ENCODE measurements around the gene MDM2.
A peak's percentile ranks its signal among the peaks of the same experiment; 100 is the strongest.

The MDM2 gene

DNA sequence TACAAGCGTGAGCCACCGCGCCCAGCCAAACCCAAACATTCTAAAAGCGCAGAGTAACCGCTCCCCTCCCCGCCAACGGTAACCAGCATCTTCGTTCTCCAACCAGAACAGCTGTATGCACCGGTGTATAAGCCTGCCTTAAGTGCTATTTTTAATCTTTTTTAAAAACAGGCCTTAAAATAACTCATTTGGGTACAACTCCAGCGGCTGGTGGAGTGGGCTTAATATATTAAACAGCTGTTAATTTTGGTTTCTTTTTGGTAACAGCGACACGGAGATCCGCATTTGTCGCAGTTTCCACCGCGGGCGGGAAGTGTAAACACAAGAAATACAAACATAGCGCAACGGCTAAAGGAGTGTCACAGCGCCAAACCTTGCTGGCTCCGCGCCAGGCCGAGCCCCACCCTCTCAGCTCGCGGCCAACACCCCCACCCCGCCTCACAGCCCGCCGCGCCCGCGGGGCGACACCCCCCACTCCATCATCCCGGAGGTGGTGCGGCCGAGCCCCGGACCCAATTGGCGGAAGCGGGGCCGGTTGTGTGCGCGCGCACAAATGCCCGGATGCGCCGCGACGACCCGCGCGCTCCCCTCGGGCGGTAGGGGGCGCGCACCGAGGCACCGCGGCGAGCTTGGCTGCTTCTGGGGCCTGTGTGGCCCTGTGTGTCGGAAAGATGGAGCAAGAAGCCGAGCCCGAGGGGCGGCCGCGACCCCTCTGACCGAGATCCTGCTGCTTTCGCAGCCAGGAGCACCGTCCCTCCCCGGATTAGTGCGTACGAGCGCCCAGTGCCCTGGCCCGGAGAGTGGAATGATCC, at the start of gene MDM2:
TSS of gene MDM2 (plus strand) at position 602 of the 812 bp plus-strand sequence. CDS start 301 bp downstream, outside the sequence.
- H3K4me1 Mint-ChIP-seq (ENCODE audit: low read depth): peaks cover 40% of the 10 kb centered on the region
- DNase-seq: peak; percentile 95
- H3K9me3 Mint-ChIP-seq: no peaks in the 10 kb centered on the region
- H3K27ac Mint-ChIP-seq: peak within 1 kb of the TSS; percentile 99
- H3K4me3 Mint-ChIP-seq: peak within 1 kb of the TSS; percentile 94
- no peaks in the 10 kb centered on the region for H3K27me3 Mint-ChIP-seq
- H3K36me3 Mint-ChIP-seq (ENCODE audit: low read depth): peaks cover 47% of the 10 kb centered on the region

DNA sequence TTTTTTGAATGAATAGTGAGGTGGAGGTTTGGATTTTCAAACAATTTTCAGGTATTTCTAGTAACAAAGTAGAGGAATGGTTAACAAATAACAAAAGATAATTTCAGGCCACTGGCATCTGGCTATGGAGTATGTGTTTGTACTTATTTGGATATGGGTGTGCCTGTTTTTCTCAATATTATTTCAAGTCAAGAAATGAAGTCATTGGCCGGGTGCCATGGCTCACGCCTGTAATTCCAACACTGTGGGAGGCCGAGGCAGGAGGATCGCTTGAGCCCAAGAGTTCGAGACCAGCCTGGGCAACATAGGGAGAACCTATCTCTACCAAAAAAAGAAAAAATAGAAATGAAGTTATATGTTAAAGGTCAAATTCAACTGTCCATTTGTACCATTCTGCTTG, 48.1 kb upstream of the MDM2 start:
- Mint-ChIP-seq H3K27ac (no peak overlapping the region), H3K9me3 (no peaks in the 10 kb centered on the region), H3K27me3 (no peaks in the 10 kb centered on the region), H3K4me3 (no peak overlapping the region), H3K4me1 (ENCODE audit: low read depth) (no peaks in the 10 kb centered on the region), H3K36me3 (ENCODE audit: low read depth) (peaks cover 65% of the 10 kb centered on the region)
- DNase-seq: no peak

DNA sequence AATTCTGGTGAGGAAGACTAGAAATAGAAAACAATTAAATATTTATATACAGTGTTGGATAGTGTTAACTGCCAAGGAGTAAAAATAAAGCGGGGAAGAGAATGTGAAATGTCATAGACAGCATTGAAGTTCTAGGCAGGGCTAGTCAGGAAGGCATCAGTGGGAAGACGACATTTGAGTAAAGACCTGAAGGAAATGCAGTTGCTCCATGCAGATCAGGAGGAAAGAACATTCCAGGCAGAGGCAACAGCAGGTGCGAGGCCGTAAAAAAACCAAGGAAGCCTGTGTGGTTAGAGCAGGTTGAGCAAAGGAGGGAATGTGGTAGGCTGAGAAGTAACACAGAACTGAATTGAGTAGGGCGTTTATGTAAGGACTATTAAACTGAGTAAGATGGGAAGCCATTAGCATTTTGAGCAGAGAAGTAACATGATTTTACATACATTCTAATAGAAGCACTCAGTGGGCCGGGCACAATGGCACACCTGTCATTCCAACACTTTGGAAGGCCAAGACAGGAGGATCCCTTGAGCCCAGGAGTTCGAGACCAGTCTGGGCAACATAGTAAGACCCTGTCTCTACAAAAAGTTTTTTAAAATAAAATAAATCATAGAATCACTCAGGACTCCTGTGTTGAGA, 47.1 kb upstream of the MDM2 start:
- Mint-ChIP-seq H3K27ac (no peak overlapping the region), H3K4me3 (no peak overlapping the region), H3K9me3 (no peaks in the 10 kb centered on the region), H3K36me3 (ENCODE audit: low read depth) (peaks cover 56% of the 10 kb centered on the region), H3K4me1 (ENCODE audit: low read depth) (no peaks in the 10 kb centered on the region), H3K27me3 (no peaks in the 10 kb centered on the region)
- DNase-seq: no peak

DNA sequence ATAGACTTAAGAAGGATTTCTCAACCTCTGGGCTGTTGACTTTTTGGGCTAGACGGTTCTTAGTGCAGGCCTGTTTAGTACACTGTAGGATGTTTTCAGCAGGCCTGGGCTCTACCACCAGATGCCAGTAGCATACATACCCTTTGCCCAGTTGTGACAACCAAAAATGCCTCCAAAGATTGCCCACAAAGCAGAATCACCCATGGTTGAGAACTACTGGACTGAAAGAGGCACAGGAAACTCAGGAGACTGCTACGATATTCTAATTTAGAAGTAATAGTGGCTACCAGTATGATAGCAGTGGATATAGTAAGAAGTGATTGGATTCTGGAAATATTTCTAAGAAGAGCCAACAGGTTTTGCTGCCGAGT, 46.5 kb upstream of the MDM2 start:
- Mint-ChIP-seq H3K9me3 (no peaks in the 10 kb centered on the region), H3K4me3 (no peak overlapping the region), H3K36me3 (ENCODE audit: low read depth) (peaks cover 51% of the 10 kb centered on the region), H3K27me3 (no peaks in the 10 kb centered on the region), H3K4me1 (ENCODE audit: low read depth) (no peaks in the 10 kb centered on the region), H3K27ac (no peak overlapping the region)
- no peak for DNase-seq

DNA sequence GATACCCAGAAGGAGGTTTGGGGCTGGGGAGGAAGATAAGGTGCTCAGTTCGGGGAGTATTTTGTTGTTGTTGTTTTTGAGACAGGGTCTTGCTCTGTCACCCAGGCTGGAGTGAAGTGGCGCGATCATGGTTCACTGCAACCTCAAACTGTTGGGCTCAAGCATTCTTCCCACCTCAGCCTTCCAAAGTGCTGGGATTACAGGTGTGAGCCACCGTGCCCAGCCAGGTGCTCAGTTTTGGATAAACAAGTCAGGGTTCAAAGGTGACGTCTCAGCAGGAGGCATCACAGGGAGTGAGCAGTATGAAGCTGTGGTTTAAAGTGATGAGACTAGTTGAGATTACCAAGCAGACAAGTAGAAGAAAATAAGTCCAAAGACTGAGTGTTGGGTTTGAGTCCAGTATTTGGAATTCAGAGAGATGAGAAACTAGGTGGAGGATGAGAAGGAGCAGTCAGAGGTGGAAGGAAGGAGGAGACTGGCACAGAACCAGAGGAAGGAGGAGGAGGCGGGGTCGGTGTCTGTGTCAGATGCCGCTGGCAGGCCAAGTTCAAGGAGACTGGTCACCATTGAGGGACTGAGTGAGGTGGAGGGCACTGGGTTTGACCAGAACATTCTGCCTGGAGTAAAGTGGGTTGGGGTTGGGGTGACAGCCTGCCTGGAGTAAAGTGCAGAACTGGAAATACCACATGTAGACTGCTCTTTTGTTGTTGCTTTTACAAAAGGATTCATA, 45.9 kb upstream of the MDM2 start:
- H3K4me3 Mint-ChIP-seq: no peak overlapping the region
- H3K27ac Mint-ChIP-seq: no peak overlapping the region
- no peaks in the 10 kb centered on the region for H3K4me1 Mint-ChIP-seq (ENCODE audit: low read depth)
- H3K36me3 Mint-ChIP-seq (ENCODE audit: low read depth): peaks cover 52% of the 10 kb centered on the region
- DNase-seq: no peak
- H3K9me3 Mint-ChIP-seq: no peaks in the 10 kb centered on the region
- H3K27me3 Mint-ChIP-seq: no peaks in the 10 kb centered on the region

DNA sequence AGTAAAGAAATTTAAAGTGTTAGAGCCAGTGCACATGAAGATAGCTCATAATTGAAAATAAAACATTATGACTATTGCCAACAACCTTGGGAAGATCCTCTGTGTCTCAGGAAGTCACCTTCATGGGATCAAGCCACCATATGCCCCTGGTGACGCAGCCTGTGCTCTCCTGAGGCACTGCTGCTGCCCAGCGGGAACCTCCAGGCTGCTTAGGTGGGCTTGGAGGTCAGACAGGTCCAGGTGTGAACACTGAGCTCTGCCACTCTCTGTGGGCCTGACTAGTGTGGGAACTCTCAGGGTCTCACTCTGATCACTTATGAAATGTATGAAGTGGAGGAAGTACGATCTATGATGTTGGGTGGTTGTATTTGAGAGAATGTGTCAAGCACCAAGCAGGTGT, 45.3 kb upstream of the MDM2 start:
- Mint-ChIP-seq H3K27me3 (no peaks in the 10 kb centered on the region), H3K27ac (no peak overlapping the region), H3K9me3 (no peaks in the 10 kb centered on the region), H3K4me3 (no peak overlapping the region), H3K4me1 (ENCODE audit: low read depth) (no peaks in the 10 kb centered on the region), H3K36me3 (ENCODE audit: low read depth) (peaks cover 53% of the 10 kb centered on the region)
- no peak for DNase-seq

DNA sequence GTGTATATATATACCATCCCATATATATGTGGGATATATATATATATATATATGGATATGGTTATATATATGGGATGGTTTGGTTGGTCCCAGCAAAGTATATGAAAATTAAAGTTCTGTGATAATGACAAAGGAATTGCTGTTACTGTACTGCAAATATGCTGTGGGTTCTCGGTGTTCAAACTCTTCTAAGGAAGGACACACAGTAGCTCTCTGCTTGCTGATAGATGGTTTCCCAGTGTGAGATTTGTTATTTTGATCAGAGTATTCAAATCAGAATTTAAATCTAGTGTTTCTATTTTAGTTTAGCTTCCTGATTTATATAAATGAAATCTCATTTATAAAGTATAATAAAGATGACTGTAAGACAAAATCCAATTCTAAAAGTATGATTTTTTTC, 42.3 kb upstream of the MDM2 start:
- Mint-ChIP-seq H3K27ac (no peak overlapping the region), H3K36me3 (ENCODE audit: low read depth) (peaks cover 39% of the 10 kb centered on the region), H3K4me3 (no peak overlapping the region), H3K9me3 (no peaks in the 10 kb centered on the region), H3K27me3 (no peaks in the 10 kb centered on the region), H3K4me1 (ENCODE audit: low read depth) (no peaks in the 10 kb centered on the region)
- DNase-seq: no peak

DNA sequence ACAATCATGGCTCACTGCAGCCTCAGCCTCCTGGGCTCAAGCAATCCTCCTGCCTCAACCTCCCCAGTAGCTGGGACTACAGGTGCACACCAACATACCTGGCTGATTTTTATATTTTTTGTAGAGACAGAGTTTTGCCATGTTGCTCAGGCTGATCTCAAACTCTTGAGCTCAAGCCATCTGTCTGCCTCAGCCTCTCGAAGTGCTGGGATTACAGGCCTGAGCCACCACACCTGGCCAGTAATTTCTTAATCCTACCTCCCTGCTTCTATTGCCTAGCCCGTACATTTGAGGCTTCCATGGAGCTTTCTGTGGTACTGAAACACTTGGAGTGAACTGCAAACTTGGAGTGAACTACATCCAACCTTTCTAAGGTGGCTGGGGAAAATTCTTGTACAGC, 41.3 kb upstream of the MDM2 start:
- H3K4me1 Mint-ChIP-seq (ENCODE audit: low read depth): no peaks in the 10 kb centered on the region
- H3K4me3 Mint-ChIP-seq: no peak overlapping the region
- no peaks in the 10 kb centered on the region for H3K27me3 Mint-ChIP-seq
- peaks cover 34% of the 10 kb centered on the region for H3K36me3 Mint-ChIP-seq (ENCODE audit: low read depth)
- H3K9me3 Mint-ChIP-seq: no peaks in the 10 kb centered on the region
- no peak for DNase-seq
- no peak overlapping the region for H3K27ac Mint-ChIP-seq

DNA sequence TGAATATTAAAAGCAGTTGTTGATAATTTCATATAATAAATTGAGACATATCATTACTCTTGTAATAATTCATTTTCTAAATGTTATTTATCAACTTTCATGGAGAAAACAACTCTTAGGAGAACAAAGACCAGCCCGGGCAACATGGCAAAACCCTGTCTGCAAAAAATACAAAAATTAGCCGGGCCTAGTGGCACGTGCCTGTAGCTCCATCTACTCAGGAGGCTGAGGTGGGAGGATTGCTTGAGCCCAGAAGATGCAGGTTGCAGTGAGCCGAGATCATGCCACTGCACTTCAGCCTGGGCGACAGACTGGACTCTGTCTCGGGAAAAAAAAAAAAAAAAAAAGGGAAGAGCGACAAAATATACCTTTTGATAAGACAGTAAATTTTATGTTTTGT, 40.8 kb upstream of the MDM2 start:
- Mint-ChIP-seq H3K27ac (no peak overlapping the region), H3K36me3 (ENCODE audit: low read depth) (peaks cover 32% of the 10 kb centered on the region), H3K4me3 (no peak overlapping the region), H3K9me3 (no peaks in the 10 kb centered on the region), H3K27me3 (no peaks in the 10 kb centered on the region), H3K4me1 (ENCODE audit: low read depth) (no peaks in the 10 kb centered on the region)
- DNase-seq: no peak

DNA sequence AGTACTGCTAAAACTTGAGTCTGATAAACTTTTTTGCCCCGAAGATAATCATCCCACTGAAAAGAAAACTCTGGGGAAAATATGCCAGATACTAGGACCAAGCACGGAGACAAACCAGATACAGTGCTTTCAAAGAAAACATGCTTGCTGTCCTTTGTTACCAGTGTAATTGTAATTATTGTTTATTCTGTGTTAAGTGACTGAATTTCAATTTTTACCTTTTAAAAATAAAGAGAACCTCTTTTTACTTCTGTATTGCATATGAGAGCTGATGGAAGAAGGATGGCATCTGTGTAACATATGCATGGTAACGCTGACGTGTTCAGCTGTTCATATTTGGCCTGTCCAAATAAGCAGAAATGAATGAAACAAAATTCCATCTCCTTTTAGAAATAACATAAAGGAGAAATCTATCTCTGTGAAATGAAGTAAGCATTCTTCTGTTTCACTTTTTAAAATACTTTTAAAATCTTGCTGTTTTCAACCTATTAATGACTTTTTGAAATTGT, 39.5 kb upstream of the MDM2 start:
- Mint-ChIP-seq H3K36me3 (ENCODE audit: low read depth) (peaks cover 25% of the 10 kb centered on the region), H3K4me1 (ENCODE audit: low read depth) (peaks cover 12% of the 10 kb centered on the region), H3K27me3 (no peaks in the 10 kb centered on the region), H3K4me3 (no peak overlapping the region), H3K9me3 (no peaks in the 10 kb centered on the region), H3K27ac (no peak overlapping the region)
- no peak for DNase-seq

DNA sequence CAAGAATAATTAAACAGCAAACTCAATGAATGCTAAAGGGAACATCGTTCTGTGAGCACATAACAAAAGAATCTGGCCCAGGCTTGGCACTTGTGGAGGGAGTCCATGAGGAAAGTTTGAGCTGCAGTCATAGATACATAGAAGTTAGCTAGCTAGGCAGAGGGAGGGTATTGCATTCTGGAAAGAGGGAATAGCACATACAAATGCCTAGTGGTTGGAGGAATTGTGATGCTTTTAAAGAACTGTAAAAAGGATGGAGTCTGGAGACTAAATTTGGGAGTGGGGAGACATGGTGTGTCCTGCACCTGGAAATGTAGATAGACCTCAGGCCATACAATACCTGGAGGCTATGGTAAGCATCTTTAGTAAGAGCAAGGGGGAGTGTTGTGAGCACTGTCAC, 38.0 kb upstream of the MDM2 start:
- no peak for DNase-seq
- H3K9me3 Mint-ChIP-seq: no peaks in the 10 kb centered on the region
- H3K27ac Mint-ChIP-seq: no peak overlapping the region
- H3K36me3 Mint-ChIP-seq (ENCODE audit: low read depth): peaks cover 15% of the 10 kb centered on the region
- H3K27me3 Mint-ChIP-seq: no peaks in the 10 kb centered on the region
- peaks cover 17% of the 10 kb centered on the region for H3K4me1 Mint-ChIP-seq (ENCODE audit: low read depth)
- H3K4me3 Mint-ChIP-seq: no peak overlapping the region

DNA sequence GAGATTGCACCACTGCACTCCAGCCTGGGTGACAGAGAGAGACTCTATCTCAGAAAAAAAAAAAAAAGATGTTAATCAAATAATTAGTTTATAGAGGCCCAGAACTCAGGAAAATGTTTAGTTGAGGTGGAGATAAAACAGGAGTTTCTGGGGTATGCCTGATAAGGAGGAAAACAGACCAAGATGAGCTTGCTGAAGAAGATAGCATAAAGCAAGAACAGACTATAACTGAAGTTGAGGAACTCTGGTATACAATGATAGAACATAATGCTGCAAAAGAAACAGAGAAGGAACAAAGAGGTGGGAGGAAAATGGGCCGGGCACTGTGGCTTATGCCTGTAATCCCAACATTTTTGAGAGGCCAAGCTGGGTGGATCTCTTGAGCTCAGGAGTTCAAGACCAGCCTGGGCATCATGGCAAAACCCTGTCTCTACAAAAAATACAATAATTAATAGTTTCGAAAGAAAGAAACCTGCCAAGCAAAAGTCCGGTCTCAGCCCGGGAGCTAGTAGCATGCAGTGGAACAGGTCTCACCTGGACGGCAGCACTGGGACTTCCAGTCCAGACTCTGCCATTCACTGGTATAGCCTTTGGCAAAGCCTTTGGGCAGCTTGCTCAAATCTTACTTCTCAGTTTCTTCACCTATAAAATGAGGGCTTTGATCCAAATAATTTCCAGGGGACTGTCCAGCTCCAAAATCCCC, 36.6 kb upstream of the MDM2 start:
- Mint-ChIP-seq H3K4me1 (ENCODE audit: low read depth) (peaks cover 17% of the 10 kb centered on the region), H3K36me3 (ENCODE audit: low read depth) (peaks cover 13% of the 10 kb centered on the region), H3K4me3 (no peak overlapping the region), H3K27ac (no peak overlapping the region), H3K27me3 (no peaks in the 10 kb centered on the region), H3K9me3 (no peaks in the 10 kb centered on the region)
- no peak for DNase-seq

DNA sequence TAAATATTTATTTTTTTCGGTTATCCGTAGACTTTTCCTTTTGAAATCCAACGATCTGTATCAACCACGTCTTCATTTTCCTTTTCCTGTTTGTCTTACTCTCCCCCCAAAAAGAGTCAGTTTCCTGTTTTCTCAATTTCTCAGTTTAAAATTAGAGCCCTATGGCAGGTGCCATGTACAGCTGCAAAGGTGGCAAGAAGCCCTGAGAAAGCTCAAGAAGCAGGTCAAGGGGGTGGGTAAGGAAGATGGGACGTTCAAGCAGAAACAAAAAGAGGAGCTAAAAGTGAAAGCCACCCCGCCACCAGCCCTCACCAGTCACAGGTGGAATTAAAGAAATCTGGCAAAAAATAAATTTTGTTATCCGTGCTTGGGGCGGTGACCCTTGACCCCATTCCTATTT, 35.3 kb upstream of the MDM2 start:
- H3K9me3 Mint-ChIP-seq: no peaks in the 10 kb centered on the region
- H3K27ac Mint-ChIP-seq: peak overlapping the region; percentile 82
- no peaks in the 10 kb centered on the region for H3K27me3 Mint-ChIP-seq
- no peak overlapping the region for H3K4me3 Mint-ChIP-seq
- peaks cover 17% of the 10 kb centered on the region for H3K4me1 Mint-ChIP-seq (ENCODE audit: low read depth)
- DNase-seq: no peak
- H3K36me3 Mint-ChIP-seq (ENCODE audit: low read depth): peaks cover 1% of the 10 kb centered on the region

DNA sequence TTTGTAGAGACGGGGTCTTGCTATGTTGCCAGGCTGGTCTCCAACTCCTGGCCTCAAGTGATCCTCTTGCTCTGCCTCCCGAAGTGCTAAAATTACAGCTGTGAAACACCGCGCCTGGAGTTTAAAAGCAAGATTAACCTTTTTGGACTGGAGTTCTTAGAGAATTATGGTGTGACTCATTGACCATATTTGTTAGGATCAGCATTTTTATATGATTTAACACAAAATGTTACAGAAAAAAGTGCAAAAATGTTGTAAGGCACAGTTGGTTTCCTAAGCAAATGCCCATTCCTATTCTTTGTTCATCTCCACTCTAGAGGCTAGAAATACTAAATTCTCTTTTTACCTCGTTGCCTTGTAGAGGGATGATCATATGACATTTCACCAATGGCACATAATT, 34.4 kb upstream of the MDM2 start:
- no peaks in the 10 kb centered on the region for H3K9me3 Mint-ChIP-seq
- H3K4me1 Mint-ChIP-seq (ENCODE audit: low read depth): peaks cover 17% of the 10 kb centered on the region
- no peaks in the 10 kb centered on the region for H3K36me3 Mint-ChIP-seq (ENCODE audit: low read depth)
- no peak overlapping the region for H3K4me3 Mint-ChIP-seq
- H3K27me3 Mint-ChIP-seq: no peaks in the 10 kb centered on the region
- H3K27ac Mint-ChIP-seq: no peak overlapping the region
- no peak for DNase-seq
